H1 (cell line): ENCODE measurements around the gene FGGY. TPM values are rescaled to one million over a fixed set of nuclear protein-coding genes. Genes with fewer than 3 reads are reported as not detected.

Experiments
- CTCF ChIA-PET: fragments of 300-600 bp; sonication (Branson Sonifier 250); formaldehyde crosslinking; loops from one replicate; lab custom pipeline; 2021; ENCODE audit not compliant: partially characterized antibody; lab: Charles Lee
- POLR2A ChIA-PET: fragments of 300-600 bp; sonication (Branson Sonifier 250); formaldehyde crosslinking; loops from one replicate; lab custom pipeline; 2021; ENCODE audit warnings: inconsistent platforms; ENCODE audit not compliant: partially characterized antibody; lab: Charles Lee
- DNase-seq, 2 experiments: peaks; one replicate each; pipeline versions ENCODE4 v3.0.0 to v3.0.0-alpha.2; 2010 to 2022; ENCODE audit warnings: low spot score in 2 of 2, low read depth in 1 of 2, mixed read lengths in 1 of 2
- FAIRE-seq: peaks from 2 replicates; lab custom pipeline; 2011; peaks lifted over from hg19 to GRCh38; lab: Jason Lieb, UNC
- H2AFZ ChIP-seq: 2 replicates; pipeline ENCODE4 v1.8.1; 2012; ENCODE audit warnings: low read length, inconsistent platforms
- H2AK5ac ChIP-seq: 2 replicates; pipeline ENCODE4 v1.6.1; 2013; ENCODE audit warnings: low read depth, low read length
- H2BK120ac ChIP-seq: replicated peaks from 2 replicates; pipeline ENCODE3; 2013; ENCODE audit warnings: low read depth, low read length, inconsistent platforms
- H2BK12ac ChIP-seq: 2 replicates; pipeline ENCODE4 v1.6.1; 2013; ENCODE audit warnings: low read depth, low read length
- H2BK15ac ChIP-seq: 2 replicates; pipeline ENCODE4 v1.6.1; 2013; ENCODE audit warnings: low read length
- H2BK20ac ChIP-seq: 2 replicates; pipeline ENCODE4 v1.6.1; 2013; ENCODE audit warnings: low read length
- H2BK5ac ChIP-seq: 2 replicates; pipeline ENCODE4 v1.6.1; 2013; ENCODE audit warnings: low read depth, low read length
- H3K14ac ChIP-seq: 2 replicates; pipeline ENCODE4 v1.6.1; 2013; ENCODE audit warnings: inconsistent platforms; ENCODE audit not compliant: insufficient read length
- H3K18ac ChIP-seq: 2 replicates; pipeline ENCODE4 v1.6.1; 2013; ENCODE audit warnings: low read length; ENCODE audit errors: extremely low read depth
- H3K23ac ChIP-seq: 2 replicates; pipeline ENCODE4 v1.6.1; 2013; ENCODE audit warnings: inconsistent platforms; ENCODE audit not compliant: insufficient read length
- H3K23me2 ChIP-seq: 2 replicates; pipeline ENCODE4 v1.6.1; 2013; ENCODE audit warnings: low read depth, low read length
- H3K27ac ChIP-seq: 2 replicates; pipeline ENCODE4 v1.6.1; 2011; ENCODE audit warnings: low read depth, low read length, inconsistent platforms
- H3K27me3 ChIP-seq, 4 experiments: replicated peaks in 1 of 4; 1 replicate in 1 of 4; 2 replicates in 3 of 4; pipeline versions ENCODE4 v1.6.1 to v1.8.1; 2011 to 2013; ENCODE audit warnings: low read length in 3 of 4, mild to moderate bottlenecking in 3 of 4, inconsistent platforms in 2 of 4, mixed read lengths in 2 of 4, moderate library complexity in 1 of 4; ENCODE audit not compliant: control insufficient read depth in 3 of 4, insufficient read depth in 3 of 4; ENCODE audit errors: extremely low read depth in 1 of 4
- H3K36me3 ChIP-seq, 4 experiments: 2 replicates each; pipeline versions ENCODE4 v1.6.1 to v1.8.1; 2011 to 2013; ENCODE audit warnings: mild to moderate bottlenecking in 4 of 4, low read length in 3 of 4, moderate library complexity in 2 of 4, control low read depth in 1 of 4, inconsistent platforms in 1 of 4; ENCODE audit not compliant: insufficient read depth in 4 of 4, control insufficient read depth in 2 of 4
- H3K4ac ChIP-seq: replicated peaks from 2 replicates; pipeline ENCODE3; 2013; ENCODE audit warnings: low read length, low read depth, mixed read lengths, inconsistent platforms; ENCODE audit not compliant: insufficient read length
- H3K4me1 ChIP-seq, 4 experiments: replicated peaks in 1 of 4; 1 replicate in 1 of 4; 2 replicates in 3 of 4; pipeline versions ENCODE4 v1.6.1 to v1.8.1; 2011 to 2013; ENCODE audit warnings: low read length in 3 of 4, inconsistent platforms in 2 of 4, mixed read lengths in 1 of 4; ENCODE audit not compliant: insufficient read depth in 4 of 4, control insufficient read depth in 3 of 4
- H3K4me2 ChIP-seq, 2 experiments: 2 replicates each; pipeline versions ENCODE4 v1.6.1 to v1.8.1; 2011 to 2013; ENCODE audit warnings: low read depth in 2 of 2, low read length in 2 of 2, control low read depth in 1 of 2, inconsistent platforms in 1 of 2, mild to moderate bottlenecking in 1 of 2; ENCODE audit not compliant: insufficient read depth in 1 of 2
- H3K4me3 ChIP-seq, 4 experiments: fragments of 200-600, 300-600 bp in 1 of 4; sonication (generic), shearing (Covaris generic), sonication (Bioruptor Twin) in 1 of 4; 2 replicates each; pipeline versions ENCODE4 v1.5.1 to v1.8.1; 2011 to 2016; ENCODE audit warnings: low read length in 4 of 4, low read depth in 3 of 4, control low read depth in 2 of 4, inconsistent platforms in 2 of 4, mild to moderate bottlenecking in 2 of 4, mixed read lengths in 1 of 4, moderate library complexity in 1 of 4; ENCODE audit not compliant: insufficient read depth in 2 of 4; ENCODE audit errors: extremely low read depth in 1 of 4
- H3K56ac ChIP-seq: replicated peaks from 2 replicates; pipeline ENCODE3; 2013; ENCODE audit warnings: low read depth, mild to moderate bottlenecking, mixed read lengths, low read length, inconsistent platforms; ENCODE audit not compliant: insufficient read length
- H3K79me1 ChIP-seq: 2 replicates; pipeline ENCODE4 v1.6.1; 2013; ENCODE audit warnings: low read depth, low read length, control low read depth
- H3K79me2 ChIP-seq, 2 experiments: 2 replicates each; pipeline versions ENCODE4 v1.6.1 to v1.8.1; 2012 to 2013; ENCODE audit warnings: low read length in 2 of 2, mild to moderate bottlenecking in 2 of 2, inconsistent platforms in 1 of 2; ENCODE audit not compliant: insufficient read depth in 2 of 2, control insufficient read depth in 1 of 2
- H3K9ac ChIP-seq, 4 experiments: replicated peaks in 1 of 4; 1 replicate in 1 of 4; 2 replicates in 3 of 4; pipeline versions ENCODE4 v1.6.1 to v1.8.1; 2011 to 2013; ENCODE audit warnings: low read depth in 3 of 4, low read length in 3 of 4, control low read depth in 2 of 4, mild to moderate bottlenecking in 2 of 4, moderate library complexity in 2 of 4, inconsistent platforms in 1 of 4; ENCODE audit errors: extremely low read depth in 1 of 4
- H3K9me3 ChIP-seq, 2 experiments: 2 replicates each; pipeline versions ENCODE4 v1.6.1 to v1.8.1; 2012 to 2013; ENCODE audit warnings: mild to moderate bottlenecking in 2 of 2, moderate library complexity in 2 of 2, control low read depth in 1 of 2, inconsistent platforms in 1 of 2, low read depth in 1 of 2, low read length in 1 of 2, mixed read lengths in 1 of 2; ENCODE audit not compliant: insufficient read depth in 2 of 2
- H4K20me1 ChIP-seq, 2 experiments: replicated peaks in 1 of 2; 2 replicates each; pipeline versions ENCODE3 to v1.8.1; 2011 to 2013; ENCODE audit warnings: inconsistent platforms in 2 of 2, low read length in 2 of 2, mild to moderate bottlenecking in 1 of 2; ENCODE audit not compliant: insufficient read depth in 2 of 2, control insufficient read depth in 1 of 2
- H4K5ac ChIP-seq: 2 replicates; pipeline ENCODE4 v1.6.1; 2013; ENCODE audit warnings: low read length, low read depth, mixed read lengths, inconsistent platforms; ENCODE audit not compliant: insufficient read length
- H4K8ac ChIP-seq: 2 replicates; pipeline ENCODE4 v1.8.0; 2013; ENCODE audit warnings: mild to moderate bottlenecking, moderate library complexity, low read length, inconsistent platforms; ENCODE audit not compliant: insufficient read depth; ENCODE audit errors: extremely low read depth
- H4K91ac ChIP-seq: replicated peaks from 2 replicates; pipeline ENCODE3; 2013; ENCODE audit warnings: low read length, mixed read lengths, inconsistent platforms; ENCODE audit not compliant: insufficient read length
- CHD1 ChIP-seq: IDR thresholded peaks from 2 replicates; pipeline ENCODE4 v1.6.1; 2012; ENCODE audit warnings: low read depth, low read length, improper control_type of control experiment
- EGR1 ChIP-seq: IDR thresholded peaks from 2 replicates; pipeline ENCODE4 v1.6.1; 2011; ENCODE audit warnings: low read depth, low read length, borderline replicate concordance
- HDAC2 ChIP-seq, 2 experiments: fragments of 300-600 bp in 1 of 2; sonication (generic) in 1 of 2; IDR thresholded peaks; 2 replicates each; pipeline ENCODE4 v1.6.1; 2011 to 2012; ENCODE audit warnings: low read depth in 2 of 2, low read length in 2 of 2, mild to moderate bottlenecking in 2 of 2, moderate library complexity in 2 of 2, borderline replicate concordance in 1 of 2, inconsistent platforms in 1 of 2
- WGBS, 2 experiments: shearing (Covaris generic) in 1 of 2; methylation state at CpG; one replicate each; pipeline versions ENCODE4 v1.1.6 to v1.1.7; 2013 to 2015; ENCODE audit warnings: low lambda C conversion rate in 2 of 2, mixed read lengths in 2 of 2, inconsistent platforms in 1 of 2, low coverage in 1 of 2, missing lambda C conversion rate in 1 of 2; ENCODE audit not compliant: insufficient replicate concordance in 2 of 2, insufficient coverage in 1 of 2, insufficient read length in 1 of 2; ENCODE audit errors: extremely low coverage in 1 of 2, missing lambda C conversion rate in 1 of 2; 5-methylcytosine and 5-hydroxymethylcytosine counted together
- polyA plus RNA-seq, 7 experiments: library from polyadenylated mRNA; depleted of rRNA in 3 of 7; stranded (reverse) in 5 of 7; unstranded in 2 of 7; fragments of >200 nt in 5 of 7; fragments of 200-250 nt in 2 of 7; gene quantifications; 1 replicate in 5 of 7; 2 replicates in 1 of 7; 4 replicates in 1 of 7; pipeline versions ENCODE4 v1.2.1 to v1.2.3, GENCODE V29; 2011 to 2013; ENCODE audit warnings: missing spikeins in 2 of 7, mixed read lengths in 2 of 7
- total RNA-seq: library from RNA; stranded (reverse); fragmentation: NEBNext Ultra II Directional; extraction: Animal tissue kit (Norgen Biotek cat#: 25700); gene quantifications from 2 replicates; pipeline ENCODE4 v1.2.1, GENCODE V29; 2021

FGGY gene
- total and polyA plus RNA-seq, 2 of the 8 experiments (the other 6 are each of a cell fraction or from before 2014, with no cell fraction given): 10.3 to 12.5 TPM

DNA sequence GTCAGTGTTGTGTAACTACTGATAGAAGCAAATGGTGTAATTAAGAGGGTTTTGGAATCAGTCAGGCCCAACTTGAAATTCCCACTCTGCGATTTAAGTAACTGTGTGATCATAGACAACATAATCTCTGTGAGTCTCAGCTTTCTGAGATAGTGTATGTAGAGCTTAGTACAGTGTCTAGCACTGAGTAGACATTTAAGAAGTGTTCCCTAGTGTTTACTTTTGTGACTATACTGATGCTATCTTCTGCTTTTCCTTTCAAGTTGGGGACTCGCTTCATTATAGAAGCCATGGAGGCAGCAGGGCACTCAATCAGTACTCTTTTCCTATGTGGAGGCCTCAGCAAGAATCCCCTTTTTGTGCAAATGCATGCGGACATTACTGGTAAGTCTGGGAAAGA, 370.1 kb downstream of the FGGY start:
- no peaks in the 10 kb centered on the region for H4K20me1 ChIP-seq
- H3K4ac ChIP-seq: no peak overlapping the region
- DNase-seq (no peak), FAIRE-seq (no peak)
- H3K79me1 ChIP-seq: no peaks in the 10 kb centered on the region; the same call in 1 of the 2 replicates
- no peak overlapping the region for H3K18ac ChIP-seq
- no peaks in the 10 kb centered on the region for H3K9me3 ChIP-seq
- no peak overlapping the region for H4K5ac ChIP-seq
- H3K23ac ChIP-seq: no peak overlapping the region
- no peaks in the 10 kb centered on the region for H3K79me2 ChIP-seq
- ChIA-PET CTCF (interaction anchor here (1.2 kb wide), 1 partner anchor 14 kb away, joined by 3 read pairs; no protein-coding TSS in a partner anchor), POLR2A (interaction anchor here (1.1 kb wide), 1 partner anchor 11 kb away, joined by 3 read pairs; no protein-coding TSS in a partner anchor)
- H3K4me1 ChIP-seq: peaks cover 3 to 16% (median 11%) of the 10 kb centered on the region in 4 experiments; a peak in 5 of 7 replicates
- no peaks in the 10 kb centered on the region for H3K27me3 ChIP-seq
- WGBS, 2 experiments: 93% methylated on average over 3 of the region's 3 CpGs; no CpG with 5 or more reads in 1 of the 2 experiments
- no peak overlapping the region for H3K14ac ChIP-seq
- no peak overlapping the region for H3K9ac ChIP-seq
- H4K91ac ChIP-seq: no peak overlapping the region
- H3K27ac ChIP-seq: no peak overlapping the region
- H2BK20ac ChIP-seq: no peak overlapping the region
- no peak overlapping the region for H2BK120ac ChIP-seq
- H2AK5ac ChIP-seq: no peak overlapping the region
- H2BK5ac ChIP-seq: no peak overlapping the region
- TF ChIP-seq HDAC2 (IDR thresholded peaks at IDR 0.05; ENCODE audit: borderline replicate concordance in 1 of 2, low read depth in 2 of 2, low read length in 2 of 2) (no peak), EGR1 (no peak), CHD1 (no peak)
- no peak overlapping the region for H4K8ac ChIP-seq
- H2BK15ac ChIP-seq: no peak overlapping the region
- no peak overlapping the region for H3K56ac ChIP-seq
- no peak overlapping the region for H2BK12ac ChIP-seq
- H3K36me3 ChIP-seq: no peaks in the 10 kb centered on the region
- no peak overlapping the region for H3K4me3 ChIP-seq
- no peak overlapping the region for H2AFZ ChIP-seq
- H3K23me2 ChIP-seq: no peaks in the 10 kb centered on the region
- H3K4me2 ChIP-seq: no peak overlapping the region
